Brain pericyte (primary cell): ENCODE data around the gene GTSE1.

Source experiments
- DNase-seq: peaks from one replicate; pipeline ENCODE4 v3.0.0-alpha.2; 2012; ENCODE audit warnings: low read depth, low spot score

Gene GTSE1

GRCh38 chr22:46274381-46274780 lies 22.3 kb upstream of the GTSE1 start:
- no peak for DNase-seq

GRCh38 chr22:46275455-46276122 lies 21.1 kb upstream of the GTSE1 start:
- no peak for DNase-seq

- DNase-seq: no peak
Observed at GRCh38 chr22:46276563-46276962, 20.1 kb upstream of the GTSE1 start.

DNA sequence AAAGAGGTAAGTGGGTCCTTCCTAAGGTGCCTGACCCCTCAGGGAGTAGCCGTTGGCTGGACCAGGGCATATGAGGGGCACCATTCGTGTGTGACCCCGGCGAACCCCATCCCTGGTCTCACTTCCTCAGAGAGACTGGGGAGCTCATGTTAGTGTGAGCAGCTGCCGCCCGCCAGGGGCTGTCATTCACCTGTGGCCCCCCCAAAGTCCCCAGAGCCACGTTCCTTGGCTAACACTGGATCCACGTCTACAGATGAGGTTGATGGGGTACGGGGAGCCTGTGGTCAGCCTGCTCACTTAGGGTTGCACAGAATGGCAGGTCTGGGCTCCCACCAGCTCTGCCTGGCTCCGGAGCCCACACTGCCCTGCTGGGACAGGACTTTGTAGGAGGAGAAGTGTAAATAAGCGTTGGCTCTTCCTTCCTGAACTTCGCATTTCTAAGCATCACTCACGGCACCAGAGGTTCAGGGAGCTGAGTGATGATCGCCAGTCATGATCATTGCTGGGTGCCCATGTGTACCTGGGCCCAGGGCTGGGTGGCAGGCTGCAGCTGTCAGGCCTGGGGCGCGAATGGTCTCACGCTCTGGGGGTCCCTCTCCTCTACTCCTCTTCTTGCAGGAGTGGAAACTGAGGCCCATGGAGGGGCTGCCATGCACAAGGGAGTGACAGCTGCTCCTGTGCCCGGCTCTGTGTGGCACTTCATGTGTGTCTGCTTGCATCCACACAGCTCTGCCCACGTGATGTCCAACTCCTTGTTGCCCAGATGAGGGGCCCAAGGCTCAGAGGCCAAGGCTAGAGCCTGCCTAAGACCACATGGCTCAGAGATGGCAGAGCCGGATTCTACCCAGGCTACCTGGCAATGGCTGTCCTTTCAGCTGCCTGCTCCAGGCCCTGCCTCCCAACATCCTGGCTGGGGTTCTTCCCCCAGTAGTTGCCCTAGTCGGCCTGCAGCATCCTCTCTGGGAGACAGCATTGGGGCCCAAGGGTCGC lies 17.7 kb upstream of the GTSE1 start:
- DNase-seq: no peak

DNA sequence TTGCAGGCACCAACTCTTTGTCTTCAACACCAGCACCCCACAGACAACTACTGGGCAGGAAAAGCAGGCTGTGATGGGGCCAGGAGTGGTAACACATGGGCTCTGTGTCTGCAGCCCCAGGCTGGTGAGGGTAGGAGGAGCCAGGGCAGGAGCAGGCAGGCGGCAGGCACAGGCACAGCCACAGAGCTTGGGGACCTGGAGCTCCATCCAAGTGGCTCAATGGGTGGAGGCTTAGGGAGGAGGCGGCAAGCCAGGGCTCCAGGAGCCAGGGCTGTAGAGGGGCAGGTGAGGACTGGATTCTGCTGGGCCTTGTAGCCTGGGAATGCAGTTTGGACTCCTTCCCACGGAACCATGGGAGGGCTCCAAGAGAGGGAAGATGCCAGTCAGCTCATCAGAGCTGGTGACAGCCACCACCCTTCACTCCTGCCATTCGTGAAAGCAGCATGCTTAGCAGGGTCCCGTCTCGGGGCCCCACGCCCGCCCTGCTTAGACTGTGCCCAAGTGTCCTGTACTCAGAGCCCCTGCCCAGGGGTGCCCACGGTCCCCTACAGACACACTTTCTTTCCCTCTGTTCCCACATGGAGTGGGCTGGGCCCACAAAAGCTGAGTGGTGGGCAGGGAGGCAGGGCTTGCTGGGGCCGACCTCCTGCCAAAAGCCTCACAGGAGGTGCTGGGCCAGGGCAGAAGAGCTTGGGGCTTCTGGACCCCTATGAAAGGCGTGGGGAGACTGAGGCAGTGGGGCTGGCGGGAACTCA lies 16.4 kb upstream of the GTSE1 start:
- DNase-seq: no peak

DNA sequence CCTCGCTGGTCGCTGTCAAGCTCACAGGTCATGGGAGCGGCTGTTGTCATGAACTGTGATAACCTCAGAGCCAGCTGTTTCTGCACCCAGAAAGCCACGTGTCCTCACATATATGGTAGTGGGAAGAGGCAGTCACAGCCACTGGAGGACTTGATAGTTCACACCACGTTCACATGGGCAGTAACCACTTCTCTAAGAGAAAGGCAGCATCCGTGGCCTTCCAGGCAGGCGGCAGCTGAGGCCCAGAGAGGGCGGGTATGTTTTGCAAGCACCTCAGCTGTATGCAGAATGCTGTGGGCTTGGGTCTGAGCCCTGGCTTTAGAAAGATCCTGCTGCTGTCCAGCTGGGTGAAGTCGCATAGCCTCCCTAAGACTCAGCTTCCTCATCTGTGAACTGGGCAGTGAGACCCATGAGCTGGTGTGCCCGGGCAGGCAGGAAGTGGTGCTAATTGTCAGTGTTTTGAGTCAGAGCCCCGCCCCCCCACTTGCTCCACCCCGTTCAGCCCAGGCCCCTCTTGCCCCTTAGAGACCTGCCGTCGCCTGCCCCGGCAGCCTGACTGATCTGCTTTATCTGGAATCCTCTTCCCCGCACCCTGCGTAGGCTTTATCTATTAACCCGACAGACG lies 15.6 kb upstream of the GTSE1 start:
- no peak for DNase-seq

DNA sequence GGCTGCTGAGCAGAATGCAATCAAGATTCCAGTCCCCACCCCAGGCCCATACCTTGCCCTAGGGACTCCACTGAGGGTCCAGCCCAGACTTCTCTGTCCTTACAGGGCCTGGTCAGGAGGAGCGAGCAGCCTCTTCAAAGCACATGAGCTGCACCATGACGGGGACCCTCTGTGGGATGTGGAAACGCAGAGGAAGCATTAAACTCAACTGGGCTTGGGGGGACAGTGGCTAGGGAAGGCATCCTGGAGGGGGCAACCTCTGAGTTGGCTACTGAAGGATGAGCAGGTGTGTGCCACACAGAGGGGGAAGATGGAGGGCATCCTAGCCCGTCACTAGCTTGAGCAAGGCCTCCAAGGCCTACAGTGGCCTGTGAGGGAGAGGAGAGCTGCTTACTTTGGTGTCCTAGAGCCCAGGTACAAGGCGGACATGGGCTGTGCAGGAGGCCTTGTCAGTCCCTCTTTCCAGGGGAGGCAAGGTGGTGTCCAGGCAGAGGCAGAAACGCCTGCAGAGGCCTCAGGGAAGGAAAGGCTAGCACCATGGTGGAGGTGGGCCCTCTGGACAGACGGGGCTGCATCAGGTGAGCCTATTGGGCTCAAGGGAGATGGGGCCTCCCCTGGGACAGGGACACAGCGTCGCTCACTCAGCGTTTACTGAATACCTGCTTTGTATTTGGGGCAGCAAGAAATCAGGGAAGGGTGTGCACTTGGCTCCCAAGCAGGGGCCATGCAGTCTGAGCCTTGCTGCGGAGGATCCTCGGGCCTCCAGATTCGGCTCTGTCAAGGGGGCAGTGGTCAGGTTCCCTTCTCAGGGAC lies 14.6 kb upstream of the GTSE1 start:
- DNase-seq: no peak

GRCh38 chr22:46286006-46286405 lies 10.7 kb upstream of the GTSE1 start:
- DNase-seq: no peak

- DNase-seq: no peak
Observed at GRCh38 chr22:46286941-46287872, 9.5 kb upstream of the GTSE1 start.

- no peak for DNase-seq
Observed at GRCh38 chr22:46287873-46288751, 8.6 kb upstream of the GTSE1 start.

DNA sequence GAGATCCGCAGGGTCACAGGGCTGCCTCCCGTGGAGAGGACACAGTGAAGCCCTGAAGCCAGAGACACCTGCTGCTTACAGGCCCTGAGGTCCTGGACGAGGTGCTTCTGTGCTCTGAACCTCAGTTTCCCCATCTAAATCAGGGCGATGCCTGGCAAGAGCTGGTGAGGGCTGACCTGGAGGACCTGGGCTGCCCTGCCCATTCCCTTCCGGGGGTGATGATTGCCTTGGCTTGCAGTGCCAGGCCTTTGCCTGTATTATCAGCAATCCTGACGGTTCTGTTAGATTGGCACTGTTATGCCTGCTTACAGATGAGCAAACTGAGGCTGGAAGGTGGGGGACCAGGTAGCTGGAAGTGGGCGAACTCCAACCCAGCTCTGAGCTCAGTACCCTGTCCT lies 7.8 kb upstream of the GTSE1 start:
- DNase-seq: no peak

DNA sequence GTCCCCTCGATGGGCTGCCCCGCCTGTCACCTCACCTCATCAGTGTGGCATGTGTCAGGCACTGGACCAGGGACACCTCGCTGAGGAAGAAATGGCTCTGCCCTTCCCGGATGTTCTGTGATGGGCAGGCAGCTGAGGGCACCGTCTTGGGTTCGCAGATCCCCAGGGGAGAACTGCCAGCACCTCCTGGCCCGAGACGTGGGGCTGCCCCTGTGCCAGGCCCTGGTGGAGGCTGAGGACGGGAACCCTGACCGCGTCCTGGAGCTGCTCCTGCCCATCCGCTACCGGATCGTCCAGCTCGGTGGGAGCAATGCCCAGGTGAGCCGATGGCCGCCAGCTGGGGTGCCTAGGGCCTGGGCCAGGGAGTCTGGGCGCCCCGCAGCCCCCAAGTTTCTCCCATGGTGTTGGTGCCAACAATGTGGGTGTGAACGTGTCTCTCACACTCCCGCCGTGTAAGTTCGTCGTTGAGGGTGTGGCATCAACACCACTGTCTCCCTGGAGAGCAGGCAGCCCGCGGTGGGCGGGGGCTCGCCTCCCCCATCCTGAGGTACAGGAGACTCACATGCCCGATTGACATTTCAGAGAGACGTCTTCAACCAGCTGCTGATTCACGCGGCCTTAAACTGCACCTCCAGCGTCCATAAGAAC lies 7.3 kb upstream of the GTSE1 start:
- no peak for DNase-seq

DNA sequence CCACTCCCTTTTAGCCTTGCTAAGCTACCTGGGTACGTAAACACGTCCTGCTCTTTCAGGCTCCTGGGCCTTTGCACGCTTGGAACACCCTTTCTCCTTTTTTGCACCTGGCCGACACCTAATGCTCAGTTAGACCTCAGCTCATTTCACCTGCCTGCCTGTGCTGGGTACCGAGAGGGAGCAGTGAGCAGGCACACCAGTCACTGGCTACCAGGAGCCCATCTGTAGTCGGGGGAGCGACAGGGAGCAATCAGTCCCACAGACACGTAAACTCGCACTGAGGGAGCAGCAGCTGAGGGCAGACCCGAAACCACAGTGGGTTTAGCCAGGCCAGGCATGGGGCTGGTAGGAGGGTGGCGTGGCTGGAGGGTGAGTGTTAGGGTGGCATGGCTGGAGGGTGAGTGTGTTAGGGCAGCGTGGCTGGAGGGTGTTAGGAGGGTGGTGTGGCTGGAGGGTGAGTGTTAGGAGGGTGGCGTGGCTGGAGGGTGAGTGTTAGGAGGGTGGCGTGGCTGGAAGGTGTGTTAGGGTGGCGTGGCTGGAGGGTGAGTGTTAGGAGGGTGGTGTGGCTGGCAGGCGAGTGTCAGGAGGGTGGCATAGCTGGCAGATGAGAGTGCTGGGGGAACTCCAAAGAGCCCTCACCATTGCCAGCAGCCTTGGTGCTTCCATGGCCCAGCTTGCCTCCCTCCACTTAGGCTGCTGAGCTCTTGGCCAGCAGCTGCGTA lies 6.4 kb upstream of the GTSE1 start:
- no peak for DNase-seq

DNA sequence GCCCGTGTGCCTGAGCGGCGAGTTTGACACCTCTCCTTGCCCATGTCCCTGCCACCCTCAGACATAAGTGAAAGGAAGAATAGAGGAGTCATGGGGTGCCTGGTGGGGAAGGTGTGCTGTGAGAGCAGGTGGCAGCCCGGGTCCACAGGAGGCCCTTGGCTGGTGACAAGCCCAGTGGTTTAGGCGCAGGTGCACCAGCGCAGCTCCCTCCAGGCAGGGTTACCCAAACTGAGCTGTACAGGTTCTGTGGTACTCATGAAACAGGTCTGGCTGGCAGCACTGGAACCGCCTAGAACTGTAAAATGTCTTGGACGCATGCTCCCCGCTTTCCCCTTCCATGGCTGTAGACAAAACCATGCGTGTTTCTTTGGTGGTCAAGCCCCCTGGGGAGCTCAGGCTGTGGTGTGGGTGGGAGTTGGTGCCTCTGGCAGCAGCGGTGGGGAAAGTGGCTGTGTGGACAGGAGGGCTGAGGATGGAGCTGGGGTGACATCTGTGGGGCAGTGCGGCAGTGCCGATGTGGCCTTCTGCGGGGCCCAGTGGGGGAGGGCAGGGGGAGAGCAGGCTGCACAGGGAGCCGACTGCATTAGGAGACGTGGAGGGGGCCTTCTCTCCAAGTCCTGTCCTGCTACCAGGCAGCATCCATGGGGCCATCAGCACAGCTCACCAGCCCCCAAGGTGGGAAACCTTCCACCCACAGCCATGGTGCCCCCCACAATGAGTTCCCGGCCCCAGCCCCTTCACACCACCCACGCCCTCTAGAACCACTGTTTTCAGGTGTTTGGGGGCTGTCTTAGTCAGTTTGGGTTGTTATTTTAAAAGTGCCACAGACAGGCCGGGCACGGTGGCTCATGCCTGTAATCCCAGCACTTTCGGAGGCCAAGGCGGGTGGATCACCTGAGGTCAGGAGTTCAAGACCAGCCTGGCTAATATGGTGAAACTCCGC lies 5.6 kb upstream of the GTSE1 start:
- DNase-seq: no peak

GRCh38 chr22:46292173-46292572 lies 4.5 kb upstream of the GTSE1 start:
- no peak for DNase-seq

- no peak for DNase-seq
Observed at GRCh38 chr22:46292732-46293131, 3.9 kb upstream of the GTSE1 start.
